ENCODE data around the gene RPS19BP1.

RPS19BP1 gene

GRCh38 chr22:39479254-39479653 lies 53.3 kb downstream of the RPS19BP1 start:
- TF ChIP-seq Cebpa-rat (IDR thresholded peaks at IDR 0.05), result no peak
- H3K9ac ChIP-seq, result no peak overlapping the region
- no peaks in the 10 kb centered on the region; a peak in 1 of 22 replicates for H3K36me3 ChIP-seq
- no peak overlapping the region for H3K4me3 ChIP-seq
- H3K4me1 ChIP-seq, result peaks cover under 1 to 21% (median 11%) of the 10 kb centered on the region in 10 experiments; a peak in 19 of 20 replicates
- H3K4me2 ChIP-seq, result no peak overlapping the region
- H4K20me1 ChIP-seq, result peaks cover 0 to 21% (median 0%) of the 10 kb centered on the region in 11 experiments; a peak in 6 of 22 replicates
- H3K27me3 ChIP-seq, result no peaks in the 10 kb centered on the region
- H3K27ac ChIP-seq, result no peak overlapping the region
- no peaks in the 10 kb centered on the region for H3K9me3 ChIP-seq (replicated peaks in 1 of 11)

All from BLaER1 treated with 17β-estradiol and CSF1 and Interleukin-3, amounts not matched to agents 10 nM and 100 nM (cell line).